Keratinocyte (primary cell): ENCODE measurements around the gene DSCAM.

ENCODE experiments used
- CTCF ChIP-seq, 3 experiments: IDR thresholded peaks in 1 of 3; conservative IDR thresholded peaks in 1 of 3; optimal IDR thresholded peaks in 1 of 3; 2 replicates in 2 of 3; 3 replicates in 1 of 3; pipeline versions ENCODE3 to v1.5.1; 2011; ENCODE audit warnings: low read length in 3 of 3, mild to moderate bottlenecking in 3 of 3, moderate library complexity in 2 of 3, control low read depth in 1 of 3, inconsistent platforms in 1 of 3; ENCODE audit not compliant: insufficient read depth in 2 of 3; ENCODE audit errors: extremely low read depth in 1 of 3
- EZH2 ChIP-seq: IDR thresholded peaks from one replicate; pipeline ENCODE4 v1.6.1; 2012; ENCODE audit warnings: inconsistent platforms, mild to moderate bottlenecking, low read length, moderate library complexity

GRCh38 chr21:40613546-40614030 lies 233.4 kb downstream of the DSCAM start:
- no peak for TF ChIP-seq CTCF (optimal IDR thresholded peaks at IDR 0.05 in 1 of 3, IDR thresholded peaks at IDR 0.05 in 1 of 3, conservative IDR thresholded peaks at IDR 0.05 in 1 of 3; ENCODE audit: extremely low read depth in 1 of 3, insufficient read depth in 2 of 3, low read length in 3 of 3)
- no peak for TF ChIP-seq EZH2
